ENCODE measurements around the gene BCL11B. TPM values are rescaled to one million over a fixed set of nuclear protein-coding genes. Genes with fewer than 3 reads are reported as not detected.

Gene BCL11B
- total RNA-seq, 1 experiment from 2014 or later, result 0.05 TPM

DNA sequence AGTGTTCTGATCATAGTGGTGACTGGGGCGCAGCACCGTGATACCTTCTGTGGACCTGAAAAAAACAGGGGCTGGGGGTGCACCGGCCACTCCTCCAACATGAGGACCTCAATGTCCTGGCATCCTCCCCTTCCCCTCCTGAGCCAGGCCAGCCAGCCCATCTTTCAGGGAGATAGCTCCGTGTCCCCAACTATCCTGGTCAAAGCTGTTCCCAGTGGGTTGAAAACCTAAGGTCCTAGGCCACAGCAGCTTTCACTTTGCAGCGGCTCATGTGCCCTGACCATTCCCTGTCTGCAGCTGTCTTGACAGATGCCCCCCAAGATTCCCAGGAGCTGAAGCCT, 75.7 kb downstream of the BCL11B start:
- peaks cover 5% of the 10 kb centered on the region for H3K27me3 Mint-ChIP-seq (ENCODE audit: insufficient read depth, unreplicated experiment)
- ChIA-PET CTCF (no interaction called here), POLR2A (no interaction called here)
- intact Hi-C loops (cut with micrococcal nuclease; ENCODE audit: unreplicated experiment), result no loop called here
- no TSS peak for BruUV-seq (replicated peaks)
- H3K9me3 Mint-ChIP-seq (ENCODE audit: unreplicated experiment), result no peaks in the 10 kb centered on the region
- Histone ChIP-seq H3K9me3 (no peaks in the 10 kb centered on the region), H3K4me3 (ENCODE audit: low read depth, low read length) (no peak overlapping the region), H3K27me3 (replicated peaks; ENCODE audit: control insufficient read depth, insufficient read depth, low read length) (no peaks in the 10 kb centered on the region), H3K36me3 (ENCODE audit: control insufficient read depth, insufficient read depth, low read length) (no peaks in the 10 kb centered on the region), H3K4me1 (no peaks in the 10 kb centered on the region)
- H3K4me1 Mint-ChIP-seq (ENCODE audit: low read depth, unreplicated experiment), result no peaks in the 10 kb centered on the region
- no peak for DNase-seq
- H3K27ac Mint-ChIP-seq (ENCODE audit: unreplicated experiment), result no peak overlapping the region
- no peaks in the 10 kb centered on the region for H3K36me3 Mint-ChIP-seq (ENCODE audit: insufficient read depth, unreplicated experiment)
- no peak overlapping the region for H3K4me3 Mint-ChIP-seq (ENCODE audit: unreplicated experiment)
- no peak for TF ChIP-seq CTCF (IDR thresholded peaks at IDR 0.05; ENCODE audit: insufficient read depth in 1 of 2, low read depth in 1 of 2, low read length in 1 of 2, severe bottlenecking in 1 of 2, unreplicated experiment in 1 of 2)

- H3K27ac Mint-ChIP-seq (ENCODE audit: unreplicated experiment), result no peak overlapping the region
- no peaks in the 10 kb centered on the region for H3K36me3 Mint-ChIP-seq (ENCODE audit: insufficient read depth, unreplicated experiment)
- H3K27me3 Mint-ChIP-seq (ENCODE audit: insufficient read depth, unreplicated experiment), result peaks cover 5% of the 10 kb centered on the region
- H3K4me3 Mint-ChIP-seq (ENCODE audit: unreplicated experiment), result no peak overlapping the region
- CTCF ChIA-PET, result no interaction called here
- intact Hi-C loops (cut with micrococcal nuclease; ENCODE audit: unreplicated experiment), result no loop called here
- DNase-seq, result no peak
- Histone ChIP-seq H3K4me1 (no peaks in the 10 kb centered on the region), H3K4me3 (ENCODE audit: low read depth, low read length) (no peak overlapping the region), H3K27me3 (replicated peaks; ENCODE audit: control insufficient read depth, insufficient read depth, low read length) (no peaks in the 10 kb centered on the region), H3K36me3 (ENCODE audit: control insufficient read depth, insufficient read depth, low read length) (no peaks in the 10 kb centered on the region), H3K9me3 (no peaks in the 10 kb centered on the region)
- POLR2A ChIA-PET, result no interaction called here
- H3K4me1 Mint-ChIP-seq (ENCODE audit: low read depth, unreplicated experiment), result no peaks in the 10 kb centered on the region
- TF ChIP-seq CTCF (IDR thresholded peaks at IDR 0.05; ENCODE audit: insufficient read depth in 1 of 2, low read depth in 1 of 2, low read length in 1 of 2, severe bottlenecking in 1 of 2, unreplicated experiment in 1 of 2), result no peak
- no TSS peak for BruUV-seq (replicated peaks)
- no peaks in the 10 kb centered on the region for H3K9me3 Mint-ChIP-seq (ENCODE audit: unreplicated experiment)
Observed at GRCh38 chr14:99195602-99196309, 76.2 kb downstream of the BCL11B start.

- no TSS peak for BruUV-seq (replicated peaks)
- no peaks in the 10 kb centered on the region for H3K36me3 ChIP-seq (ENCODE audit: control insufficient read depth, insufficient read depth, low read length)
- no peak for DNase-seq
- H3K4me3 ChIP-seq (ENCODE audit: low read depth, low read length), result no peak overlapping the region
- Mint-ChIP-seq H3K36me3 (ENCODE audit: insufficient read depth, unreplicated experiment) (no peaks in the 10 kb centered on the region), H3K9me3 (ENCODE audit: unreplicated experiment) (no peaks in the 10 kb centered on the region), H3K27ac (ENCODE audit: unreplicated experiment) (no peak overlapping the region), H3K4me3 (ENCODE audit: unreplicated experiment) (no peak overlapping the region), H3K4me1 (ENCODE audit: low read depth, unreplicated experiment) (no peaks in the 10 kb centered on the region), H3K27me3 (ENCODE audit: insufficient read depth, unreplicated experiment) (peaks cover 5% of the 10 kb centered on the region)
- no peak for TF ChIP-seq CTCF (IDR thresholded peaks at IDR 0.05; ENCODE audit: insufficient read depth in 1 of 2, low read depth in 1 of 2, low read length in 1 of 2, severe bottlenecking in 1 of 2, unreplicated experiment in 1 of 2)
- CTCF ChIA-PET, result no interaction called here
- no peaks in the 10 kb centered on the region for H3K9me3 ChIP-seq
- intact Hi-C loops (cut with micrococcal nuclease; ENCODE audit: unreplicated experiment), result no loop called here
- POLR2A ChIA-PET, result no interaction called here
- no peaks in the 10 kb centered on the region for H3K27me3 ChIP-seq (replicated peaks; ENCODE audit: control insufficient read depth, insufficient read depth, low read length)
- H3K4me1 ChIP-seq, result no peaks in the 10 kb centered on the region
Observed at GRCh38 chr14:99194736-99195135, 77.3 kb downstream of the BCL11B start.
